Activated CD4-positive, alpha-beta T cell treated with anti-CD3 and anti-CD28 coated beads, Interleukin-2, Interleukin-4, amounts not matched to agents 100 ng/mL and 50 ng/mL, durations not matched to agents 16 hours and 8 hours (primary cell): ENCODE results near the gene SLC13A2.

Source experiments
- DNase-seq: peaks from one replicate; pipeline ENCODE4 v3.0.0-alpha.2; 2020; ENCODE audit warnings: low spot score

Gene SLC13A2

GRCh38 chr17:28494445-28495188 is 21.2 kb downstream of the SLC13A2 start:
- DNase-seq = peak; percentile 79

- no peak for DNase-seq
Observed at GRCh38 chr17:28495635-28496034, 22.2 kb downstream of the SLC13A2 start.

- no peak for DNase-seq
Observed at GRCh38 chr17:28497931-28498330, 24.5 kb downstream of the SLC13A2 start.

GRCh38 chr17:28498652-28499363 is 25.4 kb downstream of the SLC13A2 start:
- DNase-seq = no peak

GRCh38 chr17:28499364-28499664 is 25.9 kb downstream of the SLC13A2 start:
- DNase-seq = no peak

GRCh38 chr17:28499684-28500357 is 26.4 kb downstream of the SLC13A2 start:
- no peak for DNase-seq

- DNase-seq = no peak
Observed at GRCh38 chr17:28500712-28501379, 27.4 kb downstream of the SLC13A2 start.

- no peak for DNase-seq
Observed at GRCh38 chr17:28501421-28502284, 28.2 kb downstream of the SLC13A2 start.

GRCh38 chr17:28503420-28503819 is 30.0 kb downstream of the SLC13A2 start:
- DNase-seq = no peak

GRCh38 chr17:28505986-28506665 is 32.7 kb downstream of the SLC13A2 start, which contains the start of gene FOXN1:
Gene FOXN1 (plus strand): TSS chr17:28506348. CDS start chr17:28523970, 17,622 bp downstream.
- DNase-seq = no peak

- DNase-seq = no peak
Observed at GRCh38 chr17:28506763-28507487, 33.5 kb downstream of the SLC13A2 start.

GRCh38 chr17:28507567-28508203 is 34.2 kb downstream of the SLC13A2 start:
- no peak for DNase-seq

- DNase-seq = no peak
Observed at GRCh38 chr17:28508211-28508724, 34.8 kb downstream of the SLC13A2 start.

- DNase-seq = no peak
Observed at GRCh38 chr17:28509789-28510188, 36.3 kb downstream of the SLC13A2 start.

GRCh38 chr17:28511858-28512461 is 38.5 kb downstream of the SLC13A2 start:
- DNase-seq = no peak

- DNase-seq = no peak
Observed at GRCh38 chr17:28513476-28513875, 40.0 kb downstream of the SLC13A2 start.

GRCh38 chr17:28514561-28515002 is 41.1 kb downstream of the SLC13A2 start:
- DNase-seq = no peak

- DNase-seq = no peak
Observed at GRCh38 chr17:28515518-28515917, 42.1 kb downstream of the SLC13A2 start.

- DNase-seq = no peak
Observed at GRCh38 chr17:28518132-28518531, 44.7 kb downstream of the SLC13A2 start.
